GM19099 (cell line): ENCODE measurements around the gene ANAPC15.

Experiments used
- POLR2A ChIP-seq: IDR thresholded peaks from 3 replicates; pipeline ENCODE4 v1.6.1; 2011; ENCODE audit warnings: low read depth; ENCODE audit not compliant: insufficient read length; ENCODE audit errors: extremely low read depth

Gene ANAPC15

GRCh38 chr11:72103754-72104167, 8.7 kb downstream of the ANAPC15 start:
- TF ChIP-seq POLR2A: no peak

DNA sequence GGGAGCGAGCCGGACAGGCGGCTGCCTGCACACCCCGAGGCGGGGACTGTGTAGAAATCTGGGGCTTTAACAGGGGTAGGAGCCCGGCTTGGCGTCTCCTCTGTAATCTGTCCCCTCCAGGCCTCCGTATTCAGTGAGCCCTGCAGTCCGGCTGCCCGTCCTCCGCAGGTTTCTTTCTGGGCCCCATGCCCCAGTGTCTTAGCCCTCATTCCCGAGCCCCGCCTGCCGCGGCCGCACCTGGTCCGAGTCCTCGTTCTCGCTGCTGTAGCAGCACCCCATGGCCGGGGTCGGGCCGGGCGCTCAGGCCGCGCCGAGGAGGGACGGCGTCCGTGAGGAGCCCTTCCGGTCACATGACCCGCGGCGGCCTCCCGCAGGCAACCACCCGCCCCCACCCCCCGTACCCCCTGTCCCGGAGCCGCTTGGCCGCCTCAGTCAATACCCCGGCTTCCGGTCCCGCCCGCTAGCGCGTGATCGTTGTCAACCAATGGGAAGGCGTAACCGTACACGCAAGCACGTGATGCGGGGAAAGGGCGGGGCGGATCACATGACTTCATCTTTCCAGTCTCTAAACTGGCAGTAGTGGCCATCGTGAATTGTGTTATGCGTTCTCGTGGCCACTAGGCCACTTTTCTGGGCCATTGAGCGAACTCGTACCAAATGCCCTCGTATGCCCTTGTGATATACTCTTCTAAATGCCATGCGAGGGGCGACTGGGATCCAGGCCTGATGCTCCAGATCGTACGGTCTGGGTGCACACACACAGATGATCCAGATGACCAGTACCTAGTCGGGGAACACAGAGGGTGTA, 9.3 kb downstream of the ANAPC15 start, which contains the start of gene LAMTOR1:
TSS of gene LAMTOR1 (minus strand) at position 352 of the 808 bp plus-strand sequence. CDS start at position 279, 73 bp downstream.
- peak; percentile 95 for TF ChIP-seq POLR2A

DNA sequence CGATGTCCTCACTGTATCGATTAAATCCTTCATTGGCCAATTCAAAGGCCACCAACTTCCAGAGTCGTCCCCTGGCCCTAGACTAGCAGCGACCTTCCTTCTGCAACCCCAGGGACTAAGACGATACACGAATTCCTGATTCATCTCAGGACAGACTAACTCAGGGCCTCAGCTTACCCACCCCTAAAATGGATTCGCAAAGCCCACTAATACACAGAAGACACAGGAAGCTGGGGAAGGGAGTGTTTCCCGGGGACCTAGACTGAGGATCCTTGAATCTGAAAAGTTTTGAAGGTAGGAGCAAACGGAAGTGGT, 9.9 kb downstream of the ANAPC15 start:
- TF ChIP-seq POLR2A: no peak

- no peak for TF ChIP-seq POLR2A
Observed at GRCh38 chr11:72102162-72102561, 10.3 kb downstream of the ANAPC15 start.

DNA sequence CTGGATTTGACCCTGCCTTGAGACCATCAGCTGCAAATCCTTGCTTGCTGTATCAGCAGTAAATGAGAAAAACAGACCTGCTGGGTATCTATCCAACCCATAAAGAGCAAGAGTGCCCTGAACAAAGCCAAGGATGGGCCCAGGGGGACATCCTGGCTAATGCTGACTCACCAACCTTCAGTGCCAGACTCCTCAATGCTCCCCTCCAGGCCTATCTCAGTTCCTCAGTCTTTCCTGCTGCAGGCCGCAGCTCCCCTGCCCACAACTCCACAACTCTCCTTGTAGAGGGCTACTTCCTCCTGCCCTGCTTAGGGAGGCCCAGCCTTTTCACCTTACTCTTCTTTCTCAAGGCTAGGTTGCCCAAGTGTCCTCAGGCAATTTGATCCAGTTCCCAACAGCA, 12.0 kb downstream of the ANAPC15 start:
- TF ChIP-seq POLR2A: no peak

DNA sequence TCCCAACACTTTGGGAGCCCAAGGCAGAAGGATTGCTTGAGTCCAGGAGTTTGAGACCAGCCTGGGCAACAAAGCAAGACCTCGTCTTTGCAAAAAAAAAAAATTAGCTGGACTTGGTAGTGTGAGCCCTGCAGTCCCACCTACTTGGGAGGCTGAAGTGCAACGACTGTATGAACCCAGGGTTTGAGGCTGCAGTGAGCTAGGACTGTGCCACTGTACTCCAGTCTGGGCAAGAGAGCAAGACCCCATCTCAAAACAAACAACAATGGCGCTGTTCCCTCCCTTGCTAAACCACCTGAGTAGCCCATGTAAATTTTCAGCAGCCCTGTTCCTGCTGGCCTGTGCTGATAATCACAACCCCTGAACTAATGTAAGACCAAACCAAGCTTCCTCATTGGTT, 12.5 kb downstream of the ANAPC15 start:
- TF ChIP-seq POLR2A: no peak

DNA sequence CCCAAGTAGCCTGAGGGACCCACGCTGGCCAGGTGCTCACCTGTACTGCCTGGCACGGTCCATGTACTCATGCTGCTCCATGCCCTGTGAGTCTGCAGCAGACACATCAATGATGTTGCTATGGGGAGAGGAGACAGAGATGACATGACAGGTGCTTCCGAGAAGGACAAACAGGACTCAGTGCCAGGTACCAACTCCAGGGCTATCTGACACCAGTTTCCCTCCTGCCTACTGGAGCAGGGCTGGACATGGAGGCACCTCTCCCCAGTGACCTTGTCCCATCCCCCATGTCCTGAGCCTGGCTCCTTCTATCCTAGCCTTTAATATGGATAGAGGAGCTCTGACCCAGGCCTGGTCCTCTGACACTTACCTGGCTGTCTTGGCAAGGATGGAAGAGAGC, 13.8 kb downstream of the ANAPC15 start:
- no peak for TF ChIP-seq POLR2A

- no peak for TF ChIP-seq POLR2A
Observed at GRCh38 chr11:72091292-72091691, 21.2 kb downstream of the ANAPC15 start.

DNA sequence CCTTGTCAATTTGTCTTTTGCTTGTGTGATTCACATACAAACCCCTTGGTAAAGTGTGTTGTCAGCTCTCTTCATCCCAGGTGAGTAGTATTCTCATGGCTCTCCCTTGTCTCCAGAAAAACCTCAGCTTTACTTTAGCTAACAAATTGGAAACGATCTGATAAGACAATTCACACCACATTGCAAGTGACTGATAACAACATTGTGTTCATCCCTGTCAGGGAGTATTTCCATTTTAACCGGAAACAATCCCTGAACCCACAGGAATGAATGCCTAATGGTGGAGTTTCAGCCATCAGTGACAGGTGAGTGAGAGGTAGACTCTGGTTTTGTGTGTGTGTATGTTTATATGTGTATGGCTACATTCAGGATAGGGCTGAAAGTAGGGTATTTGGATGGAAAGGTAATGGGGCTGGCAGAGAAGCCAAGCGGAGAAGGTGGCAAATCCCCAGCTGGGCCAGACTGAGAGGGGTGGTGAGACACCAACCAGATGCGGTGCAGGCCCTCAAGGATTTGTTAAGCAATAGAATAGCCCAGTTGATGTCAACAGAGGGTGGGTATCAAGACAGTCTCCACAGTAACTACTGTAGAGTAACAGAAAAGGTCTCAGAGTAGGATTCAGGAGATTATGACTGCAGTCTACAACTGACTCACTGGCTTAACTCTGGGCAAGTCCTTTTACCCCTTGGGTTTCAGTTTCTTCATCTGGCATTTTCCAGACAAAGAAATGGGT, 24.3 kb downstream of the ANAPC15 start:
- no peak for TF ChIP-seq POLR2A

- no peak for TF ChIP-seq POLR2A
Observed at GRCh38 chr11:72085621-72086351, 26.7 kb downstream of the ANAPC15 start.

- no peak for TF ChIP-seq POLR2A
Observed at GRCh38 chr11:72084965-72085364, 27.5 kb downstream of the ANAPC15 start.

- no peak for TF ChIP-seq POLR2A
Observed at GRCh38 chr11:72084076-72084475, 28.4 kb downstream of the ANAPC15 start.

- TF ChIP-seq POLR2A: no peak
Observed at GRCh38 chr11:72083414-72083813, 29.1 kb downstream of the ANAPC15 start.

DNA sequence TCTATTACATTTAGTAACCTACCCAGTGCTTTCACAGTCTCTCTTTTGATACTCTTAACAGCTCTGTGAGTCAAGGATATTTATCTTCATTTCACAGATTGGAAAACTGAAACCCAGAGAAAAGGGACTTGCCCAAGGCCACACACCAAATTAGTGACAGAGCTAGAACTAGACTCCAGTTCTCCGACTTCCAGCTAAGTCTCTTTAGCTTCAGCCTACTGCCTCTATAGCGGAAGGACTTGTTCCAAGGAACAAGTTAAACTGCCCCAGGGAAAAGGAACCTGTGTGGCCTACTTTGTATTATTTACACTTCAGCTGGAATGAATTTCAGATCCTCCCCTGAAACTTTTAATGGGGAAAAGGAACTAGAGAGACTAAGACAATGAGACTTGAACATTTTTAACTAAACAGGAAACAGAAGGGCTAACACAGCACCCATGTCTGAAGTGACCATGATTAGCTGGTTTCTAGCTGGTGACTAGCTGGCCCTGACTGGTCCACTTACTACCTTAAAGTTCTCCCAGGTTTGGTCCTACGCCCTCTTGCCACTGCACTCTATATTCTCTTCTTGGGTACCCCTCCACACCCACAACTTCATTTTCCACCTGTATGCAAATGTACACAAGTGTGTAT, 30.6 kb downstream of the ANAPC15 start:
- TF ChIP-seq POLR2A: no peak

- TF ChIP-seq POLR2A: no peak
Observed at GRCh38 chr11:72081184-72081644, 31.3 kb downstream of the ANAPC15 start.
